Memory B cell (primary cell): ENCODE results near the gene FIBCD1.

Experiments used
- ATAC-seq: fragments of 150-1000 bp; cut with Tn5 transposase; 2 replicates; pipeline ENCODE4 v1.10.0; 2021; ENCODE audit warnings: low read depth, mild to moderate bottlenecking, moderate library complexity
- DNase-seq, 2 donors: peaks; one replicate each; pipeline ENCODE4 v3.0.0; 2022; ENCODE audit warnings: low spot score in 2 of 2
- H3K27ac Mint-ChIP-seq: one replicate; pipeline ENCODE4 v1.8.0; 2022; ENCODE audit warnings: mild to moderate bottlenecking, moderate library complexity, mixed read lengths
- H3K27me3 Mint-ChIP-seq: one replicate; pipeline ENCODE4 v1.8.0; 2022; ENCODE audit warnings: mixed read lengths
- H3K36me3 Mint-ChIP-seq: one replicate; pipeline ENCODE4 v1.8.0; 2022; ENCODE audit warnings: mild to moderate bottlenecking, mixed read lengths
- H3K4me1 Mint-ChIP-seq: one replicate; pipeline ENCODE4 v1.8.0; 2022; ENCODE audit warnings: mixed read lengths
- H3K4me3 Mint-ChIP-seq: one replicate; pipeline ENCODE4 v1.8.0; 2022; ENCODE audit warnings: mild to moderate bottlenecking, moderate library complexity, mixed read lengths
- H3K9me3 Mint-ChIP-seq: one replicate; pipeline ENCODE4 v1.8.0; 2022; ENCODE audit warnings: mixed read lengths

Gene FIBCD1

GRCh38 chr9:130938652-130939404 lies at the start of gene FIBCD1:
Gene FIBCD1 (minus strand): TSS chr9:130939247. CDS start chr9:130938607, 640 bp downstream.
- peak; percentile 51 for ATAC-seq
- Mint-ChIP-seq H3K27ac (no peak within 1 kb of the TSS), H3K36me3 (no peaks in the 10 kb centered on the region)

GRCh38 chr9:130988400-130988747 lies 49.3 kb upstream of the FIBCD1 start:
- ATAC-seq (no peak), DNase-seq (no peak)
- no peaks in the 10 kb centered on the region for H3K4me1 Mint-ChIP-seq
- no peak overlapping the region for H3K4me3 Mint-ChIP-seq
- H3K27ac Mint-ChIP-seq = no peak overlapping the region
- H3K9me3 Mint-ChIP-seq = no peaks in the 10 kb centered on the region
- H3K36me3 Mint-ChIP-seq = no peaks in the 10 kb centered on the region
- H3K27me3 Mint-ChIP-seq = peaks cover 21% of the 10 kb centered on the region

More at GRCh38 chr9:130938652-130939404, at the start of gene FIBCD1:
- Mint-ChIP-seq H3K4me3 (peak within 1 kb of the TSS; percentile 71), H3K9me3 (no peaks in the 10 kb centered on the region), H3K4me1 (peaks cover 10% of the 10 kb centered on the region), H3K27me3 (peaks cover 36% of the 10 kb centered on the region)
- peak in 1 of 2 donors; percentile 45 for DNase-seq

GRCh38 chr9:130987738-130988399 lies 48.8 kb upstream of the FIBCD1 start:
- ATAC-seq (no peak), DNase-seq (no peak)
- Mint-ChIP-seq H3K36me3 (no peaks in the 10 kb centered on the region), H3K4me1 (no peaks in the 10 kb centered on the region), H3K9me3 (no peaks in the 10 kb centered on the region), H3K27me3 (peaks cover 19% of the 10 kb centered on the region), H3K4me3 (no peak overlapping the region), H3K27ac (no peak overlapping the region)

- H3K4me3 Mint-ChIP-seq = no peak overlapping the region
- H3K9me3 Mint-ChIP-seq = no peaks in the 10 kb centered on the region
Measured at GRCh38 chr9:130987054-130987453, 48.0 kb upstream of the FIBCD1 start.

GRCh38 chr9:130986356-130986965 lies 47.4 kb upstream of the FIBCD1 start:
- Mint-ChIP-seq H3K9me3 (no peaks in the 10 kb centered on the region), H3K27ac (no peak overlapping the region), H3K4me3 (no peak overlapping the region), H3K27me3 (peaks cover 12% of the 10 kb centered on the region), H3K36me3 (no peaks in the 10 kb centered on the region), H3K4me1 (no peaks in the 10 kb centered on the region)
- ATAC-seq (no peak), DNase-seq (no peak)

More at GRCh38 chr9:130987054-130987453, 48.0 kb upstream of the FIBCD1 start:
- H3K4me1 Mint-ChIP-seq = no peaks in the 10 kb centered on the region
- H3K36me3 Mint-ChIP-seq = no peaks in the 10 kb centered on the region
- no peak overlapping the region for H3K27ac Mint-ChIP-seq
- no peak for ATAC-seq
- H3K27me3 Mint-ChIP-seq = peaks cover 16% of the 10 kb centered on the region
- DNase-seq = no peak

GRCh38 chr9:130985606-130986162 lies 46.6 kb upstream of the FIBCD1 start:
- Mint-ChIP-seq H3K4me3 (no peak overlapping the region), H3K4me1 (no peaks in the 10 kb centered on the region), H3K36me3 (no peaks in the 10 kb centered on the region), H3K27me3 (peaks cover 12% of the 10 kb centered on the region), H3K9me3 (no peaks in the 10 kb centered on the region), H3K27ac (no peak overlapping the region)
- ATAC-seq (no peak), DNase-seq (no peak)

GRCh38 chr9:130985029-130985428 lies 46.0 kb upstream of the FIBCD1 start:
- DNase-seq (no peak), ATAC-seq (no peak)
- no peaks in the 10 kb centered on the region for H3K4me1 Mint-ChIP-seq
- H3K27ac Mint-ChIP-seq = no peak overlapping the region
- H3K9me3 Mint-ChIP-seq = no peaks in the 10 kb centered on the region
- H3K36me3 Mint-ChIP-seq = no peaks in the 10 kb centered on the region
- peaks cover 13% of the 10 kb centered on the region for H3K27me3 Mint-ChIP-seq
- H3K4me3 Mint-ChIP-seq = no peak overlapping the region

- peaks cover 13% of the 10 kb centered on the region for H3K27me3 Mint-ChIP-seq
- no peaks in the 10 kb centered on the region for H3K4me1 Mint-ChIP-seq
- H3K4me3 Mint-ChIP-seq = no peak overlapping the region
- H3K27ac Mint-ChIP-seq = no peak overlapping the region
- ATAC-seq = no peak
- H3K36me3 Mint-ChIP-seq = no peaks in the 10 kb centered on the region
- no peak for DNase-seq
- no peaks in the 10 kb centered on the region for H3K9me3 Mint-ChIP-seq
Measured at GRCh38 chr9:130984521-130984920, 45.5 kb upstream of the FIBCD1 start.

- Mint-ChIP-seq H3K27me3 (peaks cover 13% of the 10 kb centered on the region), H3K36me3 (no peaks in the 10 kb centered on the region), H3K4me3 (no peak overlapping the region), H3K27ac (no peak overlapping the region), H3K9me3 (no peaks in the 10 kb centered on the region), H3K4me1 (no peaks in the 10 kb centered on the region)
- ATAC-seq (no peak), DNase-seq (no peak)
Measured at GRCh38 chr9:130983970-130984369, 44.9 kb upstream of the FIBCD1 start.

- H3K27ac Mint-ChIP-seq = no peak overlapping the region
- H3K9me3 Mint-ChIP-seq = no peaks in the 10 kb centered on the region
- ATAC-seq (no peak), DNase-seq (no peak)
- H3K4me1 Mint-ChIP-seq = no peaks in the 10 kb centered on the region
- no peak overlapping the region for H3K4me3 Mint-ChIP-seq
- no peaks in the 10 kb centered on the region for H3K36me3 Mint-ChIP-seq
- H3K27me3 Mint-ChIP-seq = peaks cover 10% of the 10 kb centered on the region
Measured at GRCh38 chr9:130983359-130983670, 44.3 kb upstream of the FIBCD1 start.

GRCh38 chr9:130982636-130983358 lies 43.8 kb upstream of the FIBCD1 start:
- DNase-seq (no peak), ATAC-seq (no peak)
- Mint-ChIP-seq H3K4me1 (no peaks in the 10 kb centered on the region), H3K27me3 (peaks cover 10% of the 10 kb centered on the region), H3K36me3 (no peaks in the 10 kb centered on the region), H3K9me3 (no peaks in the 10 kb centered on the region), H3K4me3 (no peak overlapping the region), H3K27ac (no peak overlapping the region)

GRCh38 chr9:130981756-130982137 lies 42.7 kb upstream of the FIBCD1 start:
- no peaks in the 10 kb centered on the region for H3K36me3 Mint-ChIP-seq
- H3K4me3 Mint-ChIP-seq = no peak overlapping the region
- H3K4me1 Mint-ChIP-seq = no peaks in the 10 kb centered on the region
- DNase-seq (no peak), ATAC-seq (no peak)
- no peaks in the 10 kb centered on the region for H3K9me3 Mint-ChIP-seq
- H3K27me3 Mint-ChIP-seq = peaks cover 8% of the 10 kb centered on the region
- no peak overlapping the region for H3K27ac Mint-ChIP-seq

GRCh38 chr9:130981002-130981755 lies 42.1 kb upstream of the FIBCD1 start:
- no peaks in the 10 kb centered on the region for H3K9me3 Mint-ChIP-seq

More at GRCh38 chr9:130981002-130981755, 42.1 kb upstream of the FIBCD1 start:
- H3K4me1 Mint-ChIP-seq = no peaks in the 10 kb centered on the region
- H3K27me3 Mint-ChIP-seq = peaks cover 8% of the 10 kb centered on the region
- no peak for ATAC-seq
- no peak for DNase-seq
- H3K27ac Mint-ChIP-seq = no peak overlapping the region
- H3K36me3 Mint-ChIP-seq = no peaks in the 10 kb centered on the region
- no peak overlapping the region for H3K4me3 Mint-ChIP-seq
